ENCODE results near the gene NPHS1. TPM values are rescaled to one million over a fixed set of nuclear protein-coding genes. Genes with fewer than 3 reads are reported as not detected.

The NPHS1 gene
- polyA plus RNA-seq, 1 donor from 2014 or later, result 0.05 TPM

DNA sequence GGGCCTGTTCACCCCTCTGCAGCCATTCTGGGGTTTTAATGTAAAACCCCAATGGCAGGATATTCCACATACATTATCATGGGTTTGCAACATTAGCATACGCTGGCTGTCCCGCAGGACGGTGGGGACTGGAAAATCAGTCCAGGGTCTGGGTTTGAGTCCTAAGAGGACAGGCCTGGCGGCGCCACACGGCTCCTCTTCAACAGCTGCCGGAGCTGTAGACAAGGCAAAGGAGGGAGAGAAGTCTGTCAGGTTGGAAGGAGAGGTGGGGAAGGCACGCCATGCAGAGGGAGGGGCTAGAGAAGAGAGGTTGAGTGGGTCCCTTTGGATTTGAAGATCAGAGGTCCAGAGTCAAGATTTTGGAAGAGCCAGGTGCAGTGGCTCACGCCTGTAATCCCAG is 36.1 kb upstream of the NPHS1 start:
- no peaks in the 10 kb centered on the region for H4K20me1 ChIP-seq (ENCODE audit: insufficient read depth)
- H3K9me2 ChIP-seq (ENCODE audit: insufficient read depth, low read length), result no peaks in the 10 kb centered on the region
- no peak overlapping the region for H2AFZ ChIP-seq (ENCODE audit: low read depth, low read length)
- no peak overlapping the region for H3K27ac ChIP-seq (ENCODE audit: low read length)
- H3K9me3 ChIP-seq (ENCODE audit: low read length), result no peaks in the 10 kb centered on the region
- no peak overlapping the region for H3K4me2 ChIP-seq (ENCODE audit: low read length)
- H3F3A ChIP-seq (ENCODE audit: insufficient read depth, low read length, poor library complexity, severe bottlenecking), result no peaks in the 10 kb centered on the region
- H3K36me3 ChIP-seq (ENCODE audit: insufficient read depth, low read length), result peaks cover 3% of the 10 kb centered on the region
- H3K9ac ChIP-seq (ENCODE audit: low read length), result no peak overlapping the region
- H3K4me3 ChIP-seq (ENCODE audit: low read length), result no peak overlapping the region
- TF ChIP-seq RAD21 (conservative IDR thresholded peaks at IDR 0.05) (no peak), TAF1 (IDR thresholded peaks at IDR 0.05; ENCODE audit: low read depth) (no peak), EP300 (conservative IDR thresholded peaks at IDR 0.05; ENCODE audit: poor library complexity, severe bottlenecking) (no peak), MXI1 (conservative IDR thresholded peaks at IDR 0.05; ENCODE audit: poor library complexity, severe bottlenecking) (no peak), EZH2 (IDR thresholded peaks at IDR 0.05; ENCODE audit: borderline replicate concordance, insufficient read depth, low read length, poor library complexity, severe bottlenecking) (no peak), POLR2AphosphoS5 (IDR thresholded peaks at IDR 0.05) (no peak), SMC3 (conservative IDR thresholded peaks at IDR 0.05; ENCODE audit: poor library complexity) (no peak)
- TF ChIP-seq, protein P1, sequence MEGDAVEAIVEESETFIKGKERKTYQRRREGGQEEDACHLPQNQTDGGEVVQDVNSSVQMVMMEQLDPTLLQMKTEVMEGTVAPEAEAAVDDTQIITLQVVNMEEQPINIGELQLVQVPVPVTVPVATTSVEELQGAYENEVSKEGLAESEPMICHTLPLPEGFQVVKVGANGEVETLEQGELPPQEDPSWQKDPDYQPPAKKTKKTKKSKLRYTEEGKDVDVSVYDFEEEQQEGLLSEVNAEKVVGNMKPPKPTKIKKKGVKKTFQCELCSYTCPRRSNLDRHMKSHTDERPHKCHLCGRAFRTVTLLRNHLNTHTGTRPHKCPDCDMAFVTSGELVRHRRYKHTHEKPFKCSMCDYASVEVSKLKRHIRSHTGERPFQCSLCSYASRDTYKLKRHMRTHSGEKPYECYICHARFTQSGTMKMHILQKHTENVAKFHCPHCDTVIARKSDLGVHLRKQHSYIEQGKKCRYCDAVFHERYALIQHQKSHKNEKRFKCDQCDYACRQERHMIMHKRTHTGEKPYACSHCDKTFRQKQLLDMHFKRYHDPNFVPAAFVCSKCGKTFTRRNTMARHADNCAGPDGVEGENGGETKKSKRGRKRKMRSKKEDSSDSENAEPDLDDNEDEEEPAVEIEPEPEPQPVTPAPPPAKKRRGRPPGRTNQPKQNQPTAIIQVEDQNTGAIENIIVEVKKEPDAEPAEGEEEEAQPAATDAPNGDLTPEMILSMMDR (IDR thresholded peaks at IDR 0.05; ENCODE audit: poor library complexity, severe bottlenecking), result no peak
- TF ChIP-seq, protein P2, sequence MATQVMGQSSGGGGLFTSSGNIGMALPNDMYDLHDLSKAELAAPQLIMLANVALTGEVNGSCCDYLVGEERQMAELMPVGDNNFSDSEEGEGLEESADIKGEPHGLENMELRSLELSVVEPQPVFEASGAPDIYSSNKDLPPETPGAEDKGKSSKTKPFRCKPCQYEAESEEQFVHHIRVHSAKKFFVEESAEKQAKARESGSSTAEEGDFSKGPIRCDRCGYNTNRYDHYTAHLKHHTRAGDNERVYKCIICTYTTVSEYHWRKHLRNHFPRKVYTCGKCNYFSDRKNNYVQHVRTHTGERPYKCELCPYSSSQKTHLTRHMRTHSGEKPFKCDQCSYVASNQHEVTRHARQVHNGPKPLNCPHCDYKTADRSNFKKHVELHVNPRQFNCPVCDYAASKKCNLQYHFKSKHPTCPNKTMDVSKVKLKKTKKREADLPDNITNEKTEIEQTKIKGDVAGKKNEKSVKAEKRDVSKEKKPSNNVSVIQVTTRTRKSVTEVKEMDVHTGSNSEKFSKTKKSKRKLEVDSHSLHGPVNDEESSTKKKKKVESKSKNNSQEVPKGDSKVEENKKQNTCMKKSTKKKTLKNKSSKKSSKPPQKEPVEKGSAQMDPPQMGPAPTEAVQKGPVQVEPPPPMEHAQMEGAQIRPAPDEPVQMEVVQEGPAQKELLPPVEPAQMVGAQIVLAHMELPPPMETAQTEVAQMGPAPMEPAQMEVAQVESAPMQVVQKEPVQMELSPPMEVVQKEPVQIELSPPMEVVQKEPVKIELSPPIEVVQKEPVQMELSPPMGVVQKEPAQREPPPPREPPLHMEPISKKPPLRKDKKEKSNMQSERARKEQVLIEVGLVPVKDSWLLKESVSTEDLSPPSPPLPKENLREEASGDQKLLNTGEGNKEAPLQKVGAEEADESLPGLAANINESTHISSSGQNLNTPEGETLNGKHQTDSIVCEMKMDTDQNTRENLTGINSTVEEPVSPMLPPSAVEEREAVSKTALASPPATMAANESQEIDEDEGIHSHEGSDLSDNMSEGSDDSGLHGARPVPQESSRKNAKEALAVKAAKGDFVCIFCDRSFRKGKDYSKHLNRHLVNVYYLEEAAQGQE (IDR thresholded peaks at IDR 0.05; ENCODE audit: borderline replicate concordance), result no peak
- no peaks in the 10 kb centered on the region for H3K79me2 ChIP-seq (replicated peaks; ENCODE audit: insufficient read depth, low read length)
- no peaks in the 10 kb centered on the region for H3K27me3 ChIP-seq (ENCODE audit: insufficient read depth, low read depth, low read length)

DNA sequence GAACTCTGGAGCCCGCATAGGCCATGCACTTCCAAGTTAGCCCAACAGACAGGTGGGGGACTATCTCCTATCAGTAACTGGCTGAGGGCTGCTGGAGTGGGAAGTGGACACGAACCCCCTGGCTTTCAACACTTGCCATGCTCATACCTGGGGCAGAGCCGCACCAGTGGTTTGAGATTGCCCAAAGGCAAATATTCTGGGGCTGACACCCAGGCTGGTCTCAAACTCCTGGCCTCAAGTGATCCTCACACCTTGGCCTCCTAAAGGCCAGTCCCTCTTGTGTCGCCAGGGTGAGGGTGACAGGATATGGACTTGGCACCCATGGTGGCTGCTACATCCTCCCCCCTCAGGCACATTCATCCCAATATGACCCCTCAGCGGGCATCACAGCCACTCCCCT is 34.9 kb upstream of the NPHS1 start:
- H3K4me2 ChIP-seq (ENCODE audit: low read length), result no peak overlapping the region
- no peak overlapping the region for H3K4me3 ChIP-seq (ENCODE audit: low read length)
- no peaks in the 10 kb centered on the region for H4K20me1 ChIP-seq (ENCODE audit: insufficient read depth)
- H3K36me3 ChIP-seq (ENCODE audit: insufficient read depth, low read length), result peaks cover 3% of the 10 kb centered on the region
- H3F3A ChIP-seq (ENCODE audit: insufficient read depth, low read length, poor library complexity, severe bottlenecking), result no peaks in the 10 kb centered on the region
- no peak for TF ChIP-seq RAD21 (conservative IDR thresholded peaks at IDR 0.05)
- TF ChIP-seq, protein P1 (IDR thresholded peaks at IDR 0.05; ENCODE audit: poor library complexity, severe bottlenecking), result no peak
- no peaks in the 10 kb centered on the region for H3K79me2 ChIP-seq (replicated peaks; ENCODE audit: insufficient read depth, low read length)
- no peaks in the 10 kb centered on the region for H3K27me3 ChIP-seq (ENCODE audit: insufficient read depth, low read depth, low read length)
- no peaks in the 10 kb centered on the region for H3K9me3 ChIP-seq (ENCODE audit: low read length)
- no peak overlapping the region for H3K27ac ChIP-seq (ENCODE audit: low read length)
- no peak overlapping the region for H2AFZ ChIP-seq (ENCODE audit: low read depth, low read length)
- H3K9me2 ChIP-seq (ENCODE audit: insufficient read depth, low read length), result no peaks in the 10 kb centered on the region
- H3K9ac ChIP-seq (ENCODE audit: low read length), result no peak overlapping the region

All from neural cell (in vitro differentiated cells).